ENCODE measurements around the gene TERT.

TERT gene

DNA sequence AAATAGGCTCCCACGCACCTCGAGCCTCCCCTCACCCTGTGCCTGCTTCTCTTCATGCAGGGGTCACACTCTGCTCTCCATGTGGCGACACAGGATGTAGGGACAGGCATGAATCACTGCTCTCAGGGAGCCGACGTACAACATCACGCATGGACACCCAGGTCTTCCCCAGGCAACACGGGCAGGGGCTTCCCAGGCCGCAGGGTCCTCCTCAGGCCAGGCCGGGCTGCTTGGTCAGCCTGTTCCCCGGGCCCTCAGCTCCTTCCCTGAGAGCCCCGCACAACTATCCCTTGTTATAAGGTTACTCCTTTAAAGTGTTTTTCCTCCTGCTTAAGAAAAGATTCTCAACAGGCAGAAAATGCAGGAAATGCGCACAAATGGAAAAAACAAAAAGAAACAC, 68.6 kb downstream of the TERT start:
- no peak for ATAC-seq
- TF ChIP-seq TCF4 (CRISPR knock-in tag; IDR thresholded peaks at IDR 0.05; ENCODE audit: borderline replicate concordance) (no peak), OSR1 (CRISPR knock-in tag; IDR thresholded peaks at IDR 0.05) (no peak), GLIS3 (CRISPR knock-in tag; IDR thresholded peaks at IDR 0.05) (no peak), ARNTL (CRISPR knock-in tag; IDR thresholded peaks at IDR 0.05; ENCODE audit: borderline replicate concordance, low read depth) (no peak), ZC3H10 (CRISPR knock-in tag; IDR thresholded peaks at IDR 0.05) (no peak), ZFP30 (CRISPR knock-in tag; IDR thresholded peaks at IDR 0.05) (no peak), ZNF70 (CRISPR knock-in tag; IDR thresholded peaks at IDR 0.05) (no peak), BACH2 (CRISPR knock-in tag; IDR thresholded peaks at IDR 0.05; ENCODE audit: borderline replicate concordance) (no peak), RARB (CRISPR knock-in tag; IDR thresholded peaks at IDR 0.05) (no peak), CSDC2 (CRISPR knock-in tag; IDR thresholded peaks at IDR 0.05) (no peak), ZNF8 (CRISPR knock-in tag; IDR thresholded peaks at IDR 0.05) (no peak), ISL1 (CRISPR knock-in tag; IDR thresholded peaks at IDR 0.05) (no peak), ESRRG (CRISPR knock-in tag; IDR thresholded peaks at IDR 0.05) (no peak)
- TF ChIP-seq, protein P1, sequence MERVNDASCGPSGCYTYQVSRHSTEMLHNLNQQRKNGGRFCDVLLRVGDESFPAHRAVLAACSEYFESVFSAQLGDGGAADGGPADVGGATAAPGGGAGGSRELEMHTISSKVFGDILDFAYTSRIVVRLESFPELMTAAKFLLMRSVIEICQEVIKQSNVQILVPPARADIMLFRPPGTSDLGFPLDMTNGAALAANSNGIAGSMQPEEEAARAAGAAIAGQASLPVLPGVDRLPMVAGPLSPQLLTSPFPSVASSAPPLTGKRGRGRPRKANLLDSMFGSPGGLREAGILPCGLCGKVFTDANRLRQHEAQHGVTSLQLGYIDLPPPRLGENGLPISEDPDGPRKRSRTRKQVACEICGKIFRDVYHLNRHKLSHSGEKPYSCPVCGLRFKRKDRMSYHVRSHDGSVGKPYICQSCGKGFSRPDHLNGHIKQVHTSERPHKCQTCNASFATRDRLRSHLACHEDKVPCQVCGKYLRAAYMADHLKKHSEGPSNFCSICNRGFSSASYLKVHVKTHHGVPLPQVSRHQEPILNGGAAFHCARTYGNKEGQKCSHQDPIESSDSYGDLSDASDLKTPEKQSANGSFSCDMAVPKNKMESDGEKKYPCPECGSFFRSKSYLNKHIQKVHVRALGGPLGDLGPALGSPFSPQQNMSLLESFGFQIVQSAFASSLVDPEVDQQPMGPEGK (CRISPR knock-in tag; IDR thresholded peaks at IDR 0.05; ENCODE audit: borderline replicate concordance), result no peak
- TF ChIP-seq, protein P2, sequence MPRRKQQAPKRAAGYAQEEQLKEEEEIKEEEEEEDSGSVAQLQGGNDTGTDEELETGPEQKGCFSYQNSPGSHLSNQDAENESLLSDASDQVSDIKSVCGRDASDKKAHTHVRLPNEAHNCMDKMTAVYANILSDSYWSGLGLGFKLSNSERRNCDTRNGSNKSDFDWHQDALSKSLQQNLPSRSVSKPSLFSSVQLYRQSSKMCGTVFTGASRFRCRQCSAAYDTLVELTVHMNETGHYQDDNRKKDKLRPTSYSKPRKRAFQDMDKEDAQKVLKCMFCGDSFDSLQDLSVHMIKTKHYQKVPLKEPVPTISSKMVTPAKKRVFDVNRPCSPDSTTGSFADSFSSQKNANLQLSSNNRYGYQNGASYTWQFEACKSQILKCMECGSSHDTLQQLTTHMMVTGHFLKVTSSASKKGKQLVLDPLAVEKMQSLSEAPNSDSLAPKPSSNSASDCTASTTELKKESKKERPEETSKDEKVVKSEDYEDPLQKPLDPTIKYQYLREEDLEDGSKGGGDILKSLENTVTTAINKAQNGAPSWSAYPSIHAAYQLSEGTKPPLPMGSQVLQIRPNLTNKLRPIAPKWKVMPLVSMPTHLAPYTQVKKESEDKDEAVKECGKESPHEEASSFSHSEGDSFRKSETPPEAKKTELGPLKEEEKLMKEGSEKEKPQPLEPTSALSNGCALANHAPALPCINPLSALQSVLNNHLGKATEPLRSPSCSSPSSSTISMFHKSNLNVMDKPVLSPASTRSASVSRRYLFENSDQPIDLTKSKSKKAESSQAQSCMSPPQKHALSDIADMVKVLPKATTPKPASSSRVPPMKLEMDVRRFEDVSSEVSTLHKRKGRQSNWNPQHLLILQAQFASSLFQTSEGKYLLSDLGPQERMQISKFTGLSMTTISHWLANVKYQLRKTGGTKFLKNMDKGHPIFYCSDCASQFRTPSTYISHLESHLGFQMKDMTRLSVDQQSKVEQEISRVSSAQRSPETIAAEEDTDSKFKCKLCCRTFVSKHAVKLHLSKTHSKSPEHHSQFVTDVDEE (CRISPR knock-in tag; IDR thresholded peaks at IDR 0.05), result no peak

DNA sequence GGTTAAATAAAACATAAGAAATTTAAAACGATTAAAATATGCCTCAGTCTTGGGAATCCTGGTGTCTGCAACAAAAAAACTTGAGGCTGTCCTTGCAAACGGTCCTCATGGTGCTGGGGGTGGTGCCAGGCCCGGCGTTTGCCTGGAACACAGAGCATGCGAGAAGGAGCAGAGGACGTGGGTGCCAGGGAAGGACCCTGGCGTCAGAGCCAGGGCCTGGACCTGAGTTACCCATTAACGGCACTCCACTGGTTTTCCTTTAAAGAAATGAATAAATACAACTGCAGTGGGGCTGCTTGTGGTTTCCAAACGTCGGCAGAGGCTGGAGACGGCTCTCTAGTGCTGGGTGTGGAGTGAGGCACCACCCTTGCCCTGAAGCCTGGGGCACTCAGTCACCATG, 69.8 kb downstream of the TERT start, which contains the start of gene SLC6A18:
Gene SLC6A18, plus strand, starts transcription at position 301 of the 400 bp plus-strand sequence. Its CDS starts 97 bp downstream, at position 398.
- TF ChIP-seq, protein P3, sequence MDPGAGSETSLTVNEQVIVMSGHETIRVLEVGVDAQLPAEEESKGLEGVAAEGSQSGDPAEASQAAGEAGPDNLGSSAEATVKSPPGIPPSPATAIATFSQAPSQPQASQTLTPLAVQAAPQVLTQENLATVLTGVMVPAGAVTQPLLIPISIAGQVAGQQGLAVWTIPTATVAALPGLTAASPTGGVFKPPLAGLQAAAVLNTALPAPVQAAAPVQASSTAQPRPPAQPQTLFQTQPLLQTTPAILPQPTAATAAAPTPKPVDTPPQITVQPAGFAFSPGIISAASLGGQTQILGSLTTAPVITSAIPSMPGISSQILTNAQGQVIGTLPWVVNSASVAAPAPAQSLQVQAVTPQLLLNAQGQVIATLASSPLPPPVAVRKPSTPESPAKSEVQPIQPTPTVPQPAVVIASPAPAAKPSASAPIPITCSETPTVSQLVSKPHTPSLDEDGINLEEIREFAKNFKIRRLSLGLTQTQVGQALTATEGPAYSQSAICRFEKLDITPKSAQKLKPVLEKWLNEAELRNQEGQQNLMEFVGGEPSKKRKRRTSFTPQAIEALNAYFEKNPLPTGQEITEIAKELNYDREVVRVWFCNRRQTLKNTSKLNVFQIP (CRISPR knock-in tag; IDR thresholded peaks at IDR 0.05; ENCODE audit: borderline replicate concordance, low read depth), result no peak
- TF ChIP-seq ESRRG (CRISPR knock-in tag; IDR thresholded peaks at IDR 0.05), result no peak
- TF ChIP-seq ZC3H10 (CRISPR knock-in tag; IDR thresholded peaks at IDR 0.05), result no peak
- TF ChIP-seq ZNF8 (CRISPR knock-in tag; IDR thresholded peaks at IDR 0.05), result no peak
- no peak for TF ChIP-seq ZNF565 (CRISPR knock-in tag; conservative IDR thresholded peaks at IDR 0.05; ENCODE audit: low read depth)
- no peak for ATAC-seq

DNA sequence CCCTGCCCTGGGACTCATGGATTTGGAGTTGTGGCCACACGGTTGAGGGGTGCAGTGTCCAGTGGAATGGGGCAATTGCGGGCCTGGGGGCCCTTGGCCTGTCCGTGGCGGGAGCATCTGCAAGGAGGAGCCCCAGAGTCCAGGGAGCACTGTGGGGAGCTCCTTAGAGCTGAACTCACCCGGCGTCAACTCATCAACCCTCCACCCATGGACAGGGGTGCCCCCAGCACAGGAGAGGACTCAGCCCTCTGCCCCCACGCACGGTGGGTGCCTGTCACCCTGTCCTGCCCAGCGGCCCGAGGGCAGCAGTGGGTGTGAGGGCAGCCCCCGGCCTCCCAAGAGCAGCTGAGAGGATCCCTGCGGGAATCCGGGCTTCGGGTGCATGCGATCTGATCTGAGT, 70.2 kb downstream of the TERT start:
- ATAC-seq, result no peak
- TF ChIP-seq TCF4 (CRISPR knock-in tag; IDR thresholded peaks at IDR 0.05; ENCODE audit: borderline replicate concordance), result no peak
- TF ChIP-seq ZNF8 (CRISPR knock-in tag; IDR thresholded peaks at IDR 0.05), result no peak
- no peak for TF ChIP-seq ESRRG (CRISPR knock-in tag; IDR thresholded peaks at IDR 0.05)
- TF ChIP-seq, protein P3 (CRISPR knock-in tag; IDR thresholded peaks at IDR 0.05; ENCODE audit: borderline replicate concordance, low read depth), result no peak
- no peak for TF ChIP-seq ZNF565 (CRISPR knock-in tag; conservative IDR thresholded peaks at IDR 0.05; ENCODE audit: low read depth)
- TF ChIP-seq OSR1 (CRISPR knock-in tag; IDR thresholded peaks at IDR 0.05), result no peak
- no peak for TF ChIP-seq CSDC2 (CRISPR knock-in tag; IDR thresholded peaks at IDR 0.05)

DNA sequence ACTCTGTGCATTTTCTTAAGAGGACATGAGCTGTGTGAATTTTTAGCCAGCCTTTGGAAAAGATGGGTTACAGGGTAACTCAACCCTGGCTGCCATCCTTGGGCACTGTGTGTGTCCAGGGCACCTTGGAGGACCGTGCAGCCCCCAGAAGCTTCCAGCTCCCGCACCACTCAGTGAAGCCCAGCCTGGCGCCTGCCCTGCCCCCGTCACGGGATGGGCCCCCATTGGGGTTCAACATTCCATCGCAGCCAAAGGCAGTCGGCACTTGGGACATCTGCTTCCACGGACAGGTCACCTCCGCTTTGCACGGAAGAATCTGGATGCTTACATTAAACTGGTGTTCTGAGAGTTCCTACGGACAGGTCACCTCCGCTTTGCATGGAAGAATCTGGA, 71.6 kb downstream of the TERT start:
- ATAC-seq, result no peak
- no peak for TF ChIP-seq ZFP3 (CRISPR knock-in tag; IDR thresholded peaks at IDR 0.05)
- TF ChIP-seq CSDC2 (CRISPR knock-in tag; IDR thresholded peaks at IDR 0.05), result no peak
- no peak for TF ChIP-seq ARNTL (CRISPR knock-in tag; IDR thresholded peaks at IDR 0.05; ENCODE audit: borderline replicate concordance, low read depth)
- TF ChIP-seq, protein P4, sequence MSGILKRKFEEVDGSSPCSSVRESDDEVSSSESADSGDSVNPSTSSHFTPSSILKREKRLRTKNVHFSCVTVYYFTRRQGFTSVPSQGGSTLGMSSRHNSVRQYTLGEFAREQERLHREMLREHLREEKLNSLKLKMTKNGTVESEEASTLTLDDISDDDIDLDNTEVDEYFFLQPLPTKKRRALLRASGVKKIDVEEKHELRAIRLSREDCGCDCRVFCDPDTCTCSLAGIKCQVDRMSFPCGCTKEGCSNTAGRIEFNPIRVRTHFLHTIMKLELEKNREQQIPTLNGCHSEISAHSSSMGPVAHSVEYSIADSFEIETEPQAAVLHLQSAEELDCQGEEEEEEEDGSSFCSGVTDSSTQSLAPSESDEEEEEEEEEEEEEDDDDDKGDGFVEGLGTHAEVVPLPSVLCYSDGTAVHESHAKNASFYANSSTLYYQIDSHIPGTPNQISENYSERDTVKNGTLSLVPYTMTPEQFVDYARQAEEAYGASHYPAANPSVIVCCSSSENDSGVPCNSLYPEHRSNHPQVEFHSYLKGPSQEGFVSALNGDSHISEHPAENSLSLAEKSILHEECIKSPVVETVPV (CRISPR knock-in tag; IDR thresholded peaks at IDR 0.05), result no peak
- no peak for TF ChIP-seq ZNF70 (CRISPR knock-in tag; IDR thresholded peaks at IDR 0.05)
- no peak for TF ChIP-seq RARB (CRISPR knock-in tag; IDR thresholded peaks at IDR 0.05)
- TF ChIP-seq, protein P3 (CRISPR knock-in tag; IDR thresholded peaks at IDR 0.05; ENCODE audit: borderline replicate concordance, low read depth), result no peak
- TF ChIP-seq, protein P5, sequence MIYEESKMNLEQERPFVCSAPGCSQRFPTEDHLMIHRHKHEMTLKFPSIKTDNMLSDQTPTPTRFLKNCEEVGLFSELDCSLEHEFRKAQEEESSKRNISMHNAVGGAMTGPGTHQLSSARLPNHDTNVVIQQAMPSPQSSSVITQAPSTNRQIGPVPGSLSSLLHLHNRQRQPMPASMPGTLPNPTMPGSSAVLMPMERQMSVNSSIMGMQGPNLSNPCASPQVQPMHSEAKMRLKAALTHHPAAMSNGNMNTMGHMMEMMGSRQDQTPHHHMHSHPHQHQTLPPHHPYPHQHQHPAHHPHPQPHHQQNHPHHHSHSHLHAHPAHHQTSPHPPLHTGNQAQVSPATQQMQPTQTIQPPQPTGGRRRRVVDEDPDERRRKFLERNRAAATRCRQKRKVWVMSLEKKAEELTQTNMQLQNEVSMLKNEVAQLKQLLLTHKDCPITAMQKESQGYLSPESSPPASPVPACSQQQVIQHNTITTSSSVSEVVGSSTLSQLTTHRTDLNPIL (CRISPR knock-in tag; IDR thresholded peaks at IDR 0.05; ENCODE audit: low read depth), result no peak
- TF ChIP-seq ZC3H10 (CRISPR knock-in tag; IDR thresholded peaks at IDR 0.05), result no peak
- TF ChIP-seq, protein P1 (CRISPR knock-in tag; IDR thresholded peaks at IDR 0.05; ENCODE audit: borderline replicate concordance), result no peak
- TF ChIP-seq TCF4 (CRISPR knock-in tag; IDR thresholded peaks at IDR 0.05; ENCODE audit: borderline replicate concordance), result no peak

Data from SK-N-SH treated with all-trans-retinoic acid at 6 μM for 48 hours (cell line).